Fibroblast of lung (primary cell): ENCODE results near the gene C10orf62.

Experiments used
- EZH2 ChIP-seq: IDR thresholded peaks from 2 replicates; pipeline ENCODE4 v1.5.1; 2012; ENCODE audit warnings: low read length, control low read depth, mild to moderate bottlenecking; ENCODE audit errors: missing control alignments
- TF ChIP-seq, protein P1 (sequence below), 2 donors: IDR thresholded peaks in 1 of 2; conservative IDR thresholded peaks in 1 of 2; 1 replicate in 1 of 2; 2 replicates in 1 of 2; pipeline ENCODE4 v1.5.1; 2011 to 2012; ENCODE audit warnings: low read length in 2 of 2, control low read depth in 1 of 2, inconsistent platforms in 1 of 2, low read depth in 1 of 2, mild to moderate bottlenecking in 1 of 2

DNA sequence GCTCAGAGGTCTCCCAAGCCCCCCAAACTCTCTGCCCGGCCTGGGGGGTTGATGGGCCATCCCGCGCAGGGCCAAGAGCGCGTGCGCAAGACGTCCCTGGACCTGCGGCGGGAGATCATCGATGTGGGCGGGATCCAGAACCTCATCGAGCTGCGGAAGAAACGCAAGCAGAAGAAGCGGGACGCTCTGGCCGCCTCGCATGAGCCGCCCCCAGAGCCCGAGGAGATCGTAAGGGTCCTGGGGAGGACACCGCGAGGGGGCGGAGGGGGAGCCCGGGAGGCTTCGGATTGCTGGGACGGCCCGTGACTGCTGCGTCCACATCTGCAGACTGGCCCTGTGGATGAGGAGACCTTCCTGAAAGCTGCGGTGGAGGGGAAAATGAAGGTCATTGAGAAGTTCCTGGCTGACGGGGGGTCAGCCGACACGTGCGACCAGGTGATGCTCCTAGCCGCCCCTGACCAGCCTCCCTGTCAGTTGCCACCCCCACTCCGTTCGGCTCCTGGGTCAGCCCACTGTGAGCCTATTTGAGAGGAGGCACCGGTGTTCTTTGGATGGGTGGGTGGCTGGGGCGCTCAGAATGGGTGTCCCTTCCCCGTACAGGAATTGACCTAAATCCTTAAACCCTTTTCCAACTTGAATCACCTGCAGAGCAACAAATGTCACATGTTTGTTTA, 11.2 kb upstream of the C10orf62 start:
- TF ChIP-seq, protein P1, sequence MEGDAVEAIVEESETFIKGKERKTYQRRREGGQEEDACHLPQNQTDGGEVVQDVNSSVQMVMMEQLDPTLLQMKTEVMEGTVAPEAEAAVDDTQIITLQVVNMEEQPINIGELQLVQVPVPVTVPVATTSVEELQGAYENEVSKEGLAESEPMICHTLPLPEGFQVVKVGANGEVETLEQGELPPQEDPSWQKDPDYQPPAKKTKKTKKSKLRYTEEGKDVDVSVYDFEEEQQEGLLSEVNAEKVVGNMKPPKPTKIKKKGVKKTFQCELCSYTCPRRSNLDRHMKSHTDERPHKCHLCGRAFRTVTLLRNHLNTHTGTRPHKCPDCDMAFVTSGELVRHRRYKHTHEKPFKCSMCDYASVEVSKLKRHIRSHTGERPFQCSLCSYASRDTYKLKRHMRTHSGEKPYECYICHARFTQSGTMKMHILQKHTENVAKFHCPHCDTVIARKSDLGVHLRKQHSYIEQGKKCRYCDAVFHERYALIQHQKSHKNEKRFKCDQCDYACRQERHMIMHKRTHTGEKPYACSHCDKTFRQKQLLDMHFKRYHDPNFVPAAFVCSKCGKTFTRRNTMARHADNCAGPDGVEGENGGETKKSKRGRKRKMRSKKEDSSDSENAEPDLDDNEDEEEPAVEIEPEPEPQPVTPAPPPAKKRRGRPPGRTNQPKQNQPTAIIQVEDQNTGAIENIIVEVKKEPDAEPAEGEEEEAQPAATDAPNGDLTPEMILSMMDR (conservative IDR thresholded peaks at IDR 0.05 in 1 of 2, IDR thresholded peaks at IDR 0.05 in 1 of 2; ENCODE audit: low read depth in 1 of 2, low read length in 2 of 2), result no peak
- no peak for TF ChIP-seq EZH2
